GM21360 (cell line): Measurements from ENCODE around the gene ACVR1.
"Not testable (repeated sequence)": the region's sequence is repeated elsewhere in the genome, so short reads cannot be mapped to it uniquely, and the experiment has no call there.

Experiments
- ATAC-seq: cut with Tn5 transposase; IDR thresholded peaks from one replicate; pipeline ENCODE4 v1.9.1; 2021; ENCODE audit warnings: mild to moderate bottlenecking, moderate library complexity; ENCODE audit not compliant: unreplicated experiment

Gene ACVR1

GRCh38 chr2:157727693-157728092 lies 148.4 kb downstream of the ACVR1 start:
- ATAC-seq = no peak

GRCh38 chr2:157726946-157727345 lies 149.2 kb downstream of the ACVR1 start:
- ATAC-seq = no peak

- ATAC-seq = no peak
These were observed 150.3 kb downstream of the ACVR1 start for GRCh38 chr2:157725846-157726245.

- no peak for ATAC-seq
These were observed 153.4 kb downstream of the ACVR1 start for GRCh38 chr2:157722580-157723234.

GRCh38 chr2:157720504-157720903 lies 155.6 kb downstream of the ACVR1 start:
- no peak for ATAC-seq

GRCh38 chr2:157704653-157705052 lies 171.5 kb downstream of the ACVR1 start:
- ATAC-seq = not testable (repeated sequence)

- not testable (repeated sequence) for ATAC-seq
These were observed 172.0 kb downstream of the ACVR1 start for GRCh38 chr2:157704148-157704547.

GRCh38 chr2:157699806-157700205 lies 176.3 kb downstream of the ACVR1 start:
- no peak for ATAC-seq

- no peak for ATAC-seq
These were observed 177.1 kb downstream of the ACVR1 start for GRCh38 chr2:157699009-157699408.

- ATAC-seq = no peak
These were observed 177.7 kb downstream of the ACVR1 start for GRCh38 chr2:157698430-157698829.

GRCh38 chr2:157696036-157696435 lies 180.1 kb downstream of the ACVR1 start:
- ATAC-seq = no peak

- ATAC-seq = no peak
These were observed 183.4 kb downstream of the ACVR1 start for GRCh38 chr2:157692768-157693167.

GRCh38 chr2:157691695-157692094 lies 184.4 kb downstream of the ACVR1 start:
- no peak for ATAC-seq

GRCh38 chr2:157691131-157691530 lies 185.0 kb downstream of the ACVR1 start:
- ATAC-seq = no peak
